Osteoblast (primary cell): ENCODE data around the gene LCTL. TPM values are rescaled to one million over a fixed set of nuclear protein-coding genes. Genes with fewer than 3 reads are reported as not detected.

Experiments used
- DNase-seq: peaks from one replicate; pipeline ENCODE4 v3.0.0; 2011; ENCODE audit warnings: low spot score, mixed read lengths; ENCODE audit not compliant: insufficient read length; ENCODE audit errors: missing footprints
- H2AFZ ChIP-seq: 2 replicates; pipeline ENCODE4 v1.6.0; 2011; ENCODE audit warnings: mild to moderate bottlenecking, low read length
- H3K27ac ChIP-seq: 2 replicates; pipeline ENCODE4 v1.5.1; 2011; ENCODE audit warnings: mild to moderate bottlenecking, low read depth, low read length, moderate library complexity
- H3K27me3 ChIP-seq: 2 replicates; pipeline ENCODE4 v1.6.0; 2012; ENCODE audit warnings: mild to moderate bottlenecking, control low read depth, inconsistent platforms, low read length, moderate library complexity; ENCODE audit not compliant: insufficient read depth
- H3K36me3 ChIP-seq: 2 replicates; pipeline ENCODE4 v1.5.1; 2011; ENCODE audit warnings: mild to moderate bottlenecking, low read length, control low read depth, moderate library complexity; ENCODE audit not compliant: insufficient read depth
- H3K4me1 ChIP-seq: 2 replicates; pipeline ENCODE4 v1.5.1; 2011; ENCODE audit warnings: mild to moderate bottlenecking, low read length, control low read depth, moderate library complexity; ENCODE audit not compliant: insufficient read depth
- H3K4me2 ChIP-seq: 2 replicates; pipeline ENCODE4 v1.6.0; 2011; ENCODE audit warnings: mild to moderate bottlenecking, low read length; ENCODE audit not compliant: insufficient read depth
- H3K4me3 ChIP-seq: fragments of 200-600 bp; sonication (generic); 3 replicates; pipeline ENCODE4 v1.5.1; 2012; ENCODE audit warnings: mild to moderate bottlenecking, low read length, inconsistent platforms; ENCODE audit not compliant: insufficient read depth
- H3K79me2 ChIP-seq: 2 replicates; pipeline ENCODE4 v1.6.0; 2012; ENCODE audit warnings: mild to moderate bottlenecking, low read length, control low read depth, inconsistent platforms; ENCODE audit not compliant: insufficient read depth
- H3K9me3 ChIP-seq: 2 replicates; pipeline ENCODE4 v1.5.1; 2011; ENCODE audit warnings: low read depth, low read length, control low read depth
- H4K20me1 ChIP-seq: 2 replicates; pipeline ENCODE4 v1.6.0; 2012; ENCODE audit warnings: mild to moderate bottlenecking, low read length, control low read depth; ENCODE audit not compliant: insufficient read depth
- total RNA-seq: library from RNA; depleted of rRNA; stranded (reverse); fragments of >200 nt; gene quantifications from 2 replicates; pipeline ENCODE4 v1.2.3, GENCODE V29; 2012
- TF ChIP-seq, protein P1 (sequence below): IDR thresholded peaks from 2 replicates; pipeline ENCODE4 v1.5.1; 2011; ENCODE audit warnings: mild to moderate bottlenecking, low read depth, low read length, moderate library complexity; ENCODE audit errors: extremely low read depth

LCTL gene
- total RNA-seq, 1 donor: 1.4 TPM

DNA sequence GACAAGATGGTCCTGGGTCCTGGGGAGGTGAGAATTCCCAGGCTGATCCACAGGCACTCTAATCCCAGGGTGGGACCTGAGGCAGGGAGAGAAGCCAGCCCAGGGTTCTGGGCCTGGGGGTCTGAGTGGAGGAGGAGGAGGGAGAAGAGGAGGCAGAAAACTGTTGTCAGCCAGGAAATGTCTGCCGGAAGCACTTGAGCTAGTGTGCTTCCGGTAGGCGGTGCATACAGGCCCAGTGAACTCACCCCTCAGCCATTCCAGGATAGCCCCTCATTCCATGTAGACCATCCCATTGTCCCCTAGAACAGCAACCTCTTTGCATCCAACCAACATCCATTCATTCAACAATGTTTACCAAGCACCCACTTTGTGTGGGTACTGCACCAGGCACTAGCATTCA is 47.9 kb upstream of the LCTL start:
- Histone ChIP-seq H2AFZ (no peak overlapping the region), H3K36me3 (no peaks in the 10 kb centered on the region), H3K4me3 (no peak overlapping the region), H3K27ac (no peak overlapping the region), H3K4me1 (peaks cover 8% of the 10 kb centered on the region), H4K20me1 (no peaks in the 10 kb centered on the region), H3K27me3 (no peaks in the 10 kb centered on the region), H3K4me2 (no peak overlapping the region), H3K79me2 (no peaks in the 10 kb centered on the region), H3K9me3 (no peaks in the 10 kb centered on the region)
- TF ChIP-seq, protein P1, sequence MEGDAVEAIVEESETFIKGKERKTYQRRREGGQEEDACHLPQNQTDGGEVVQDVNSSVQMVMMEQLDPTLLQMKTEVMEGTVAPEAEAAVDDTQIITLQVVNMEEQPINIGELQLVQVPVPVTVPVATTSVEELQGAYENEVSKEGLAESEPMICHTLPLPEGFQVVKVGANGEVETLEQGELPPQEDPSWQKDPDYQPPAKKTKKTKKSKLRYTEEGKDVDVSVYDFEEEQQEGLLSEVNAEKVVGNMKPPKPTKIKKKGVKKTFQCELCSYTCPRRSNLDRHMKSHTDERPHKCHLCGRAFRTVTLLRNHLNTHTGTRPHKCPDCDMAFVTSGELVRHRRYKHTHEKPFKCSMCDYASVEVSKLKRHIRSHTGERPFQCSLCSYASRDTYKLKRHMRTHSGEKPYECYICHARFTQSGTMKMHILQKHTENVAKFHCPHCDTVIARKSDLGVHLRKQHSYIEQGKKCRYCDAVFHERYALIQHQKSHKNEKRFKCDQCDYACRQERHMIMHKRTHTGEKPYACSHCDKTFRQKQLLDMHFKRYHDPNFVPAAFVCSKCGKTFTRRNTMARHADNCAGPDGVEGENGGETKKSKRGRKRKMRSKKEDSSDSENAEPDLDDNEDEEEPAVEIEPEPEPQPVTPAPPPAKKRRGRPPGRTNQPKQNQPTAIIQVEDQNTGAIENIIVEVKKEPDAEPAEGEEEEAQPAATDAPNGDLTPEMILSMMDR: no peak
- DNase-seq: no peak

DNA sequence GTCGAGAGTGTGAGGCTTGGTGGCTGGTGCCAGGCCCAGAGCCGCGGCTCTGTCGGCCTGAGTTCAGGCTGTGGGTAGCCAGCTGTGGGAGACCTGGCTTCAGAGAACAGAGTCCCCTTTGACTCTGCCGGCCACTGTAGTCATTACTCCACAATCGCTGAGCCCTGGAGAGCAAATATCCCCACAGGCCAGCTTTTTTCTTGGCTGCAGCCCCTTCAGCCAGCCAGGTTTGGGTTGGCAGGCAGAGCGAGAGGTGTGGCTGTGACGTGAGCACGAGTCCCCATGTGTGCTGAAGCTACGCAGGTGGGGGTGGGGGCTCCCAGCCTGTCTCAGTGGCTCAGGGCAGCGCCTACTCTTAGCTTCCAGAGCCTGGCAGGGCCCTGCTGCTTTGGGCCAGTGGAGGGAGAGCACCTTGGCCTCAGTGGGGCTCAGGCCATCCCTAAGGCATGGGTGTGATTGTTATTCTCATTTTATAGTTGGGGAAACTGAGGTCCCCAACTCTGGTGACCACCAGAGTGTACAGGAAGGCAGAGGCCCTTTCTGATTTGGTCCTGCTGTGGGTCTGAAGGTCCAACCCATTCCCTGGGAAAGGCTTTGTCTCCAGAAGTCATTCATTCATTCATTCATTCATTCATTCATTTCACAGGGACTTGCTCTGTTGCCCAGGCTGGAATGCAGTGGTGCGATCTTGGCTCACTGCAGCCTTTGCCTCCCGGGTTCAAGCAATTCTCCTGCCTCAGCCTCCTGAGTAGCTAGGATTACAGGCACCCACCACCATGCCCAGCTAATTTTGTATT is 45.7 kb upstream of the LCTL start:
- Histone ChIP-seq H3K79me2 (no peaks in the 10 kb centered on the region), H3K27ac (no peak overlapping the region), H3K4me2 (no peak overlapping the region), H3K27me3 (no peaks in the 10 kb centered on the region), H3K4me1 (no peaks in the 10 kb centered on the region), H4K20me1 (no peaks in the 10 kb centered on the region), H3K9me3 (no peaks in the 10 kb centered on the region), H3K4me3 (no peak overlapping the region), H3K36me3 (no peaks in the 10 kb centered on the region), H2AFZ (no peak overlapping the region)
- peak; percentile 22 for DNase-seq
- TF ChIP-seq, protein P1: no peak

DNA sequence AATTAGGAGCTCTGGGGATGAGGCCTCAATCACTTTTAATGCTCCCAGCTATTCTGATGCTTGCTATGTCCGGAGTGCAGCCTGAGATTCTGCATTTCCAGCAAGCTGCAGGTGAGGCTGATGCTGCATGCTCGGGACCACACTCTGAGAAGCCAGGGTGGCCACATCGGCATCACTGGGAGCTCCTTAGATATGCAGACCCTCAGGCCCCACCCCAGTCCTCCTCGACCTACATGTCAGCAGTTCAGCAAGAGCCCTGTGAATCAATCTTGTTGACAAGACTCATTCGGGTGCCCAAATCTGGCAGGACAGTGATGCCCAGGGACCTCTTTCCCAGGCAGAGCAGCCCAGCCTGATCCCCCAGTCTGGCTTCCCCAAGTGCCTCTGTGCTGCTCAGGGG is 44.1 kb upstream of the LCTL start:
- TF ChIP-seq, protein P1: no peak
- Histone ChIP-seq H3K4me2 (no peak overlapping the region), H3K4me3 (no peak overlapping the region), H3K4me1 (no peaks in the 10 kb centered on the region), H3K27ac (no peak overlapping the region), H3K36me3 (no peaks in the 10 kb centered on the region), H3K9me3 (no peaks in the 10 kb centered on the region), H3K27me3 (no peaks in the 10 kb centered on the region), H4K20me1 (no peaks in the 10 kb centered on the region), H3K79me2 (no peaks in the 10 kb centered on the region), H2AFZ (no peak overlapping the region)
- DNase-seq: no peak

GRCh38 chr15:66608881-66609280 is 43.1 kb upstream of the LCTL start:
- H3K4me1 ChIP-seq: no peaks in the 10 kb centered on the region
- no peaks in the 10 kb centered on the region for H3K9me3 ChIP-seq
- H3K79me2 ChIP-seq: no peaks in the 10 kb centered on the region
- H3K4me2 ChIP-seq: no peak overlapping the region
- H3K27ac ChIP-seq: no peak overlapping the region
- DNase-seq: no peak
- H3K27me3 ChIP-seq: no peaks in the 10 kb centered on the region
- TF ChIP-seq, protein P1: no peak
- no peaks in the 10 kb centered on the region for H3K36me3 ChIP-seq
- H4K20me1 ChIP-seq: no peaks in the 10 kb centered on the region
- no peak overlapping the region for H2AFZ ChIP-seq
- H3K4me3 ChIP-seq: no peak overlapping the region
